ENCODE results near the gene FBXL16.

DNA sequence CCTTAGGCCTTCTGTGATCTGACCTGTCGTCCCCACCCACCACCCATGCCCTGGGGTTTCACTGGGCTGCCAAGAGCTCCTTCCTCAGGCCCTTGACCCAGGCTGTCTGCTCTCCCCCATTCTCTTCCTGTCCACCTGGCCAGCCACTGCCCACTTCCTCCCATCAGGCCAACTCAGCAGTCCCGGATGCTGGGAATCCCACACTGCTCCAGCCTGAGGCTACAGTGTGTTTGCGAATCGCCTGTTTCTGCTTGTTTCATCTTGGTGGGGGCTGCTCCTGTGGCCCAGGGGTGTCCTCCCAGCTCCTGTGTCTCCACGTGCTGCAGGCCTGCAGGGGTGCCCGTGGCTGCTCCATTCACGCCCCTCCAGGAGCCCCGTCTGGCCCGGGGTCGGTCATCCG, 8.5 kb upstream of the FBXL16 start:
- TF ChIP-seq RXRA (IDR thresholded peaks at IDR 0.05; ENCODE audit: borderline replicate concordance, low read depth), result no peak
- TF ChIP-seq, protein P1, sequence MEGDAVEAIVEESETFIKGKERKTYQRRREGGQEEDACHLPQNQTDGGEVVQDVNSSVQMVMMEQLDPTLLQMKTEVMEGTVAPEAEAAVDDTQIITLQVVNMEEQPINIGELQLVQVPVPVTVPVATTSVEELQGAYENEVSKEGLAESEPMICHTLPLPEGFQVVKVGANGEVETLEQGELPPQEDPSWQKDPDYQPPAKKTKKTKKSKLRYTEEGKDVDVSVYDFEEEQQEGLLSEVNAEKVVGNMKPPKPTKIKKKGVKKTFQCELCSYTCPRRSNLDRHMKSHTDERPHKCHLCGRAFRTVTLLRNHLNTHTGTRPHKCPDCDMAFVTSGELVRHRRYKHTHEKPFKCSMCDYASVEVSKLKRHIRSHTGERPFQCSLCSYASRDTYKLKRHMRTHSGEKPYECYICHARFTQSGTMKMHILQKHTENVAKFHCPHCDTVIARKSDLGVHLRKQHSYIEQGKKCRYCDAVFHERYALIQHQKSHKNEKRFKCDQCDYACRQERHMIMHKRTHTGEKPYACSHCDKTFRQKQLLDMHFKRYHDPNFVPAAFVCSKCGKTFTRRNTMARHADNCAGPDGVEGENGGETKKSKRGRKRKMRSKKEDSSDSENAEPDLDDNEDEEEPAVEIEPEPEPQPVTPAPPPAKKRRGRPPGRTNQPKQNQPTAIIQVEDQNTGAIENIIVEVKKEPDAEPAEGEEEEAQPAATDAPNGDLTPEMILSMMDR (IDR thresholded peaks at IDR 0.05), result no peak
- no peak for TF ChIP-seq EZH2phosphoT487 (IDR thresholded peaks at IDR 0.05; ENCODE audit: borderline replicate concordance, low read depth)
- no peak for TF ChIP-seq POLR2AphosphoS5 (IDR thresholded peaks at IDR 0.05; ENCODE audit: low read depth, low read length)
- no peak for TF ChIP-seq FOXM1 (IDR thresholded peaks at IDR 0.05; ENCODE audit: low read depth)
- TF ChIP-seq, protein P2, sequence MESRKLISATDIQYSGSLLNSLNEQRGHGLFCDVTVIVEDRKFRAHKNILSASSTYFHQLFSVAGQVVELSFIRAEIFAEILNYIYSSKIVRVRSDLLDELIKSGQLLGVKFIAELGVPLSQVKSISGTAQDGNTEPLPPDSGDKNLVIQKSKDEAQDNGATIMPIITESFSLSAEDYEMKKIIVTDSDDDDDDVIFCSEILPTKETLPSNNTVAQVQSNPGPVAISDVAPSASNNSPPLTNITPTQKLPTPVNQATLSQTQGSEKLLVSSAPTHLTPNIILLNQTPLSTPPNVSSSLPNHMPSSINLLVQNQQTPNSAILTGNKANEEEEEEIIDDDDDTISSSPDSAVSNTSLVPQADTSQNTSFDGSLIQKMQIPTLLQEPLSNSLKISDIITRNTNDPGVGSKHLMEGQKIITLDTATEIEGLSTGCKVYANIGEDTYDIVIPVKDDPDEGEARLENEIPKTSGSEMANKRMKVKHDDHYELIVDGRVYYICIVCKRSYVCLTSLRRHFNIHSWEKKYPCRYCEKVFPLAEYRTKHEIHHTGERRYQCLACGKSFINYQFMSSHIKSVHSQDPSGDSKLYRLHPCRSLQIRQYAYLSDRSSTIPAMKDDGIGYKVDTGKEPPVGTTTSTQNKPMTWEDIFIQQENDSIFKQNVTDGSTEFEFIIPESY (IDR thresholded peaks at IDR 0.05; ENCODE audit: borderline replicate concordance, low read depth), result no peak
- no peak for TF ChIP-seq TEAD4 (IDR thresholded peaks at IDR 0.05; ENCODE audit: borderline replicate concordance, insufficient read depth)
- TF ChIP-seq EP300 (IDR thresholded peaks at IDR 0.05; ENCODE audit: borderline replicate concordance in 1 of 2, low read depth in 1 of 2, low read length in 1 of 2), result no peak
- no peak for TF ChIP-seq SMC3 (IDR thresholded peaks at IDR 0.05; ENCODE audit: low read depth, low read length)
- no peak for TF ChIP-seq TCF12 (IDR thresholded peaks at IDR 0.05)
- TF ChIP-seq, protein P3, sequence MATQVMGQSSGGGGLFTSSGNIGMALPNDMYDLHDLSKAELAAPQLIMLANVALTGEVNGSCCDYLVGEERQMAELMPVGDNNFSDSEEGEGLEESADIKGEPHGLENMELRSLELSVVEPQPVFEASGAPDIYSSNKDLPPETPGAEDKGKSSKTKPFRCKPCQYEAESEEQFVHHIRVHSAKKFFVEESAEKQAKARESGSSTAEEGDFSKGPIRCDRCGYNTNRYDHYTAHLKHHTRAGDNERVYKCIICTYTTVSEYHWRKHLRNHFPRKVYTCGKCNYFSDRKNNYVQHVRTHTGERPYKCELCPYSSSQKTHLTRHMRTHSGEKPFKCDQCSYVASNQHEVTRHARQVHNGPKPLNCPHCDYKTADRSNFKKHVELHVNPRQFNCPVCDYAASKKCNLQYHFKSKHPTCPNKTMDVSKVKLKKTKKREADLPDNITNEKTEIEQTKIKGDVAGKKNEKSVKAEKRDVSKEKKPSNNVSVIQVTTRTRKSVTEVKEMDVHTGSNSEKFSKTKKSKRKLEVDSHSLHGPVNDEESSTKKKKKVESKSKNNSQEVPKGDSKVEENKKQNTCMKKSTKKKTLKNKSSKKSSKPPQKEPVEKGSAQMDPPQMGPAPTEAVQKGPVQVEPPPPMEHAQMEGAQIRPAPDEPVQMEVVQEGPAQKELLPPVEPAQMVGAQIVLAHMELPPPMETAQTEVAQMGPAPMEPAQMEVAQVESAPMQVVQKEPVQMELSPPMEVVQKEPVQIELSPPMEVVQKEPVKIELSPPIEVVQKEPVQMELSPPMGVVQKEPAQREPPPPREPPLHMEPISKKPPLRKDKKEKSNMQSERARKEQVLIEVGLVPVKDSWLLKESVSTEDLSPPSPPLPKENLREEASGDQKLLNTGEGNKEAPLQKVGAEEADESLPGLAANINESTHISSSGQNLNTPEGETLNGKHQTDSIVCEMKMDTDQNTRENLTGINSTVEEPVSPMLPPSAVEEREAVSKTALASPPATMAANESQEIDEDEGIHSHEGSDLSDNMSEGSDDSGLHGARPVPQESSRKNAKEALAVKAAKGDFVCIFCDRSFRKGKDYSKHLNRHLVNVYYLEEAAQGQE (IDR thresholded peaks at IDR 0.05; ENCODE audit: low read depth, low read length), result no peak
- no peak for TF ChIP-seq GABPA (IDR thresholded peaks at IDR 0.05; ENCODE audit: low read depth)
- TF ChIP-seq RAD21 (IDR thresholded peaks at IDR 0.05; ENCODE audit: low read length), result no peak
- TF ChIP-seq, protein P4, sequence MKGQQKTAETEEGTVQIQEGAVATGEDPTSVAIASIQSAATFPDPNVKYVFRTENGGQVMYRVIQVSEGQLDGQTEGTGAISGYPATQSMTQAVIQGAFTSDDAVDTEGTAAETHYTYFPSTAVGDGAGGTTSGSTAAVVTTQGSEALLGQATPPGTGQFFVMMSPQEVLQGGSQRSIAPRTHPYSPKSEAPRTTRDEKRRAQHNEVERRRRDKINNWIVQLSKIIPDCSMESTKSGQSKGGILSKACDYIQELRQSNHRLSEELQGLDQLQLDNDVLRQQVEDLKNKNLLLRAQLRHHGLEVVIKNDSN (IDR thresholded peaks at IDR 0.05; ENCODE audit: borderline replicate concordance, low read depth), result no peak
